NOMO-1 (cell line): ENCODE results near the gene PTPRT.

Experiments used
- DNase-seq, 2 experiments: peaks; one replicate each; lab custom pipeline; 2025; ENCODE audit not compliant: unreplicated experiment in 2 of 2; lab: John Stamatoyannopoulos, UW

The PTPRT gene

GRCh38 chr20:42979720-42980119 is 210.0 kb downstream of the PTPRT start:
- DNase-seq: no peak

GRCh38 chr20:42978184-42978974 is 211.3 kb downstream of the PTPRT start:
- no peak for DNase-seq

GRCh38 chr20:42975974-42976373 is 213.7 kb downstream of the PTPRT start:
- no peak for DNase-seq

- no peak for DNase-seq
Observed at GRCh38 chr20:42974347-42974746, 215.4 kb downstream of the PTPRT start.

GRCh38 chr20:42972591-42972990 is 217.1 kb downstream of the PTPRT start:
- no peak for DNase-seq

- no peak for DNase-seq
Observed at GRCh38 chr20:42968746-42969145, 221.0 kb downstream of the PTPRT start.

GRCh38 chr20:42963796-42964195 is 225.9 kb downstream of the PTPRT start:
- DNase-seq: no peak

GRCh38 chr20:42961771-42962170 is 227.9 kb downstream of the PTPRT start:
- DNase-seq: no peak

GRCh38 chr20:42959996-42960395 is 229.7 kb downstream of the PTPRT start:
- DNase-seq: no peak

- no peak for DNase-seq
Observed at GRCh38 chr20:42958367-42959069, 231.2 kb downstream of the PTPRT start.

- DNase-seq: no peak
Observed at GRCh38 chr20:42957704-42958095, 232.0 kb downstream of the PTPRT start.

- no peak for DNase-seq
Observed at GRCh38 chr20:42957018-42957703, 232.5 kb downstream of the PTPRT start.

- DNase-seq: no peak
Observed at GRCh38 chr20:42955713-42956112, 234.0 kb downstream of the PTPRT start.

GRCh38 chr20:42954951-42955350 is 234.8 kb downstream of the PTPRT start:
- DNase-seq: no peak

- no peak for DNase-seq
Observed at GRCh38 chr20:42949950-42950349, 239.8 kb downstream of the PTPRT start.

- DNase-seq: no peak
Observed at GRCh38 chr20:42945234-42945994, 244.3 kb downstream of the PTPRT start.

GRCh38 chr20:42941629-42942028 is 248.1 kb downstream of the PTPRT start:
- no peak for DNase-seq

GRCh38 chr20:42938441-42939205 is 251.1 kb downstream of the PTPRT start:
- DNase-seq: no peak

GRCh38 chr20:42936482-42936881 is 253.2 kb downstream of the PTPRT start:
- no peak for DNase-seq

- no peak for DNase-seq
Observed at GRCh38 chr20:42924215-42924614, 265.5 kb downstream of the PTPRT start.
